ENCODE data around the gene BCL2L15. TPM values are rescaled to one million over a fixed set of nuclear protein-coding genes. Genes with fewer than 3 reads are reported as not detected.

Gene BCL2L15
- total RNA-seq, 4 donors from 2014 or later = 1.4 to 3.1 TPM; not detected in 2

DNA sequence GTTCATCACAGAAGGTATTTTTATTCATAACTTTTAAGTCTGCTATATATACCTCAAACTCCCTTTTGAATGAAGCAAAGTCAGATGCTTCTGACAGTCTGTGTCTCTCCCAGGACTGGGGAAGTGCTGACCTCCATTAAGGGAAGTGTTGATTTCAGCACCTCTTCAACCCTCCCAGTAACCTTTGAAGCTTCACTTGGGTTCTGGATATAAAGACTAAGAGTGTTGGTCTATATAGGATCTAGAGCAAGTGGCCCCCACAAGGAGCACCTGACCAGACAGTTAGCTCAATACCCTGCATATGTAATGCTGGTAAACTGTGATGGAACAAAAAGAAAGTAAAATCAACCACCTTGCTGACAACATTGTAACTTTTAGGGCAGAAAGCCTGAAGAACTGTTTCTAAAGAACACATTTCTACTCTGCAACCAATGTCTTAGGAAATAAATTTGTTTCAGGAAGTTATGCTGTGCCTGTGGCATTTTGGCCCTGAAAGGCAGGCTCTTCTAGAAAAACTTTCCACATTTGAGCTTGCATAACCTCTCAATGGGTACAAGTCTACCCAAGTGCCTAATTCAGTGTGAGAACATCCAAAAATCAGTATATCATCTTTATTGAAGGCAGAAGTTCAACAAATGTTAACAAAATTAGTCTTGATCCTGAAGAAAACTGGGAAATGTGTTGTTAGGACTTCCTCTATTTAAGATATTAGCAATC lies 15.0 kb downstream of the BCL2L15 start:
- Histone ChIP-seq H3K4me3 (no peak overlapping the region), H3K27ac (no peak overlapping the region), H3K27me3 (no peaks in the 10 kb centered on the region), H3K36me3 (no peaks in the 10 kb centered on the region), H3K9me3 (no peaks in the 10 kb centered on the region), H3K4me1 (no peaks in the 10 kb centered on the region)
- TF ChIP-seq, protein P1, sequence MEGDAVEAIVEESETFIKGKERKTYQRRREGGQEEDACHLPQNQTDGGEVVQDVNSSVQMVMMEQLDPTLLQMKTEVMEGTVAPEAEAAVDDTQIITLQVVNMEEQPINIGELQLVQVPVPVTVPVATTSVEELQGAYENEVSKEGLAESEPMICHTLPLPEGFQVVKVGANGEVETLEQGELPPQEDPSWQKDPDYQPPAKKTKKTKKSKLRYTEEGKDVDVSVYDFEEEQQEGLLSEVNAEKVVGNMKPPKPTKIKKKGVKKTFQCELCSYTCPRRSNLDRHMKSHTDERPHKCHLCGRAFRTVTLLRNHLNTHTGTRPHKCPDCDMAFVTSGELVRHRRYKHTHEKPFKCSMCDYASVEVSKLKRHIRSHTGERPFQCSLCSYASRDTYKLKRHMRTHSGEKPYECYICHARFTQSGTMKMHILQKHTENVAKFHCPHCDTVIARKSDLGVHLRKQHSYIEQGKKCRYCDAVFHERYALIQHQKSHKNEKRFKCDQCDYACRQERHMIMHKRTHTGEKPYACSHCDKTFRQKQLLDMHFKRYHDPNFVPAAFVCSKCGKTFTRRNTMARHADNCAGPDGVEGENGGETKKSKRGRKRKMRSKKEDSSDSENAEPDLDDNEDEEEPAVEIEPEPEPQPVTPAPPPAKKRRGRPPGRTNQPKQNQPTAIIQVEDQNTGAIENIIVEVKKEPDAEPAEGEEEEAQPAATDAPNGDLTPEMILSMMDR (IDR thresholded peaks at IDR 0.05) = no peak
- TF ChIP-seq POLR2A (IDR thresholded peaks at IDR 0.05) = no peak
- DNase-seq = no peak
- intact Hi-C loops (cut with DNase I; ENCODE audit: low total_unique reads) = no loop called here

DNA sequence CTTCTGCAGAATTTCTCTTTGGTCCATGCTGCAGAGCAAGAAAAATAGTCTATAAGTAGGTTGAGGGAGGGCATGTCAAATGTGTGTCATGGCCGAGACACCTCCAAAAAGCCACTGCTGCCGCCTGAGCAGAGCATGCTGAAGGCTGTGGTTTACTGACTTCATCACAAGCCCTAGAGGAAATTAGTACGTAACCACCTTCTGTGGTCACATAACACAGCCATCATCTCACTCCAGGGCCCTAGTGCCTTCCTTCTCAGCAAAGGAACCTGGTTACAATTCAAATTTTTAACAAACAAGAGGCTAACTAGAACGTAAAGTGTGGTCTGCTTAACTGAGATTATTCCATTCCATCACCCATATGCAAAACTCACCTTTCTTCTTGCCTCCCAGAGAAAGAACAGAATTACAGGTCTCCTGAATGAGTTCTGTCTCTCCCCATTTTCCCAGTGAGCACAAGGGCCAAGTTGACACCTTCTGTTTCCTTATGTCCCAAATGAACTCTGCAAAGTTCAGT lies 15.7 kb downstream of the BCL2L15 start, which contains the start of gene PTPN22:
TSS of gene PTPN22 (minus strand) at position 116 of the 517 bp plus-strand sequence.
- Histone ChIP-seq H3K27ac (no peak within 1 kb of the TSS), H3K4me3 (no peak within 1 kb of the TSS), H3K36me3 (no peaks in the 10 kb centered on the region), H3K9me3 (no peaks in the 10 kb centered on the region), H3K27me3 (no peaks in the 10 kb centered on the region), H3K4me1 (no peaks in the 10 kb centered on the region)
- DNase-seq = no peak
- TF ChIP-seq, protein P1 (IDR thresholded peaks at IDR 0.05) = no peak
- TF ChIP-seq POLR2A (IDR thresholded peaks at IDR 0.05) = no peak
- intact Hi-C loops (cut with DNase I; ENCODE audit: low total_unique reads) = no loop called here

DNA sequence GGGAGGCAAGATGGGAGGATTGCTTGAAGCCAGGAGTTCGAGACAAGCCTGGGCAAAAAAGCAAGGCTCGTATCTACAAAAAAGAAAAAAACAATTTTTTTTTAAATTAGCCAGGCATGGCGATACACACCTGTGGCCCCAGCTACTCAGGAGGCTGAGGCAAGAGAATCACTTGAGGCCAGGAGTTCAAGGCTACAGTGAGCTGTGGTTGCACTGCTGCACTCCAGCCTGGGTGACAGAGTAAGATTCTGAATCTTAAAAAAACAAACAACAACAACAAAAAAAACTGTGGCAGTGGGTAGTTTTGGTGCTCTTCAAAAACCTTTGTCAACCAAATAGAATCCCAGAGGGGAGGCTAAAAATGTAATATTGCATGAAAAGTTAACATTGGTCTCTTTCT lies 16.6 kb downstream of the BCL2L15 start:
- Histone ChIP-seq H3K27me3 (no peaks in the 10 kb centered on the region), H3K9me3 (no peaks in the 10 kb centered on the region), H3K36me3 (no peaks in the 10 kb centered on the region), H3K4me3 (no peak overlapping the region), H3K27ac (no peak overlapping the region), H3K4me1 (no peaks in the 10 kb centered on the region)
- DNase-seq = no peak
- intact Hi-C loops (cut with DNase I; ENCODE audit: low total_unique reads) = no loop called here
- TF ChIP-seq, protein P1 (IDR thresholded peaks at IDR 0.05) = no peak
- TF ChIP-seq POLR2A (IDR thresholded peaks at IDR 0.05) = no peak

DNA sequence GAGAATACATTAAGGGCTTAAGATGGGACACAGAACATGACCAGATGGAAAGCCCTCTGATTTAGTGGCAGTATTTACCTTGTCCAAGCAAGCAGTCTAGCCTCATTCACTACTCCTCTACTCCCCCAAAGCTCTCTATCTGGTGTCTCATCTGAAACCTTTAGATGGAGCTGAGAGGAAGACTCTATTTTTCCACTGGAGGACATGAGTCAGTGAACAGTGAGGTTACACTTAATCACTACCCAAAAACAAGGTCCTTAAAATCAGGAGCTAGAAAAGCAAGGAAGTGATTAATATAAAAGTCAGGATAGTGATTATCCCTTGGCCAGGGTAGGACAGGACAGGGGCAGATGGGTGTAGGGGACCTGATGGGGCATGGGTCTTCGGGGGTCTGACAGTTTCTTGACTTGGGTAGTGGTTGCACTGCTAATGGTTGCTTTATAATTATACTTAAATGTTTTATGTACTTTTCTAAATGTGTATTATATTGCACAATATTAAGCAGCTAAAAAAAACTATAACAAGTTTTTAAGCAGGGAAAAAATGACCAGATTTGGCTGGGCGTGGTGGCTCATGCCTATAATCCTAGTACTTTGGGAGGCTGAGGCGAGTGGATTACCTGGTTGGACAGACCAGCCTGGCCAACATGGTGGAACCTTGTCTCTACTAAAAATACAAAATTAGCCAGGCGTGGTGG lies 18.8 kb downstream of the BCL2L15 start:
- Histone ChIP-seq H3K4me1 (no peaks in the 10 kb centered on the region), H3K27ac (no peak overlapping the region), H3K9me3 (no peaks in the 10 kb centered on the region), H3K4me3 (no peak overlapping the region), H3K36me3 (no peaks in the 10 kb centered on the region), H3K27me3 (no peaks in the 10 kb centered on the region)
- TF ChIP-seq, protein P1 (IDR thresholded peaks at IDR 0.05) = no peak
- no peak for TF ChIP-seq POLR2A (IDR thresholded peaks at IDR 0.05)
- no peak for DNase-seq
- intact Hi-C loops (cut with DNase I; ENCODE audit: low total_unique reads) = no loop called here

DNA sequence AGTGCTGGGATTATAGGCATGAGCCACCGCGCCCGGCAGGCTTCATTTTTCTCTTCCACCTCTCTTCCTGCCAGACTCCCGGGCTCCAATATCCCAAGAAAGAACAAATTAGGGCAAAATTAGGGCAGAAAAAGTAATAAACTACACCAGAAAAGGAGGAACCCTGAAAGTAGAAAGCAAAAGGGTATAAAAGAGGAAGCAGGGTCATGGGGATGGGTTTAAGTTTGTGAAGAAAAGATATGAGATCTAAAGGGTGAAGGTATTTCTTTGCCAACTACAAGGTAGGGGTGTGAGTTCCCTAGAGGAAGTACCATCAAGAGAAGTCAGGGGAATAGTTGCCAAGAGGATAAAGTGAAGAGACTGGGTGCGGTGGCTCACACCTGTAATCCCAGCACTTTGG lies 25.7 kb downstream of the BCL2L15 start:
- Histone ChIP-seq H3K27ac (no peak overlapping the region), H3K27me3 (no peaks in the 10 kb centered on the region), H3K9me3 (no peaks in the 10 kb centered on the region), H3K4me3 (no peak overlapping the region), H3K36me3 (no peaks in the 10 kb centered on the region), H3K4me1 (no peaks in the 10 kb centered on the region)
- DNase-seq = no peak
- intact Hi-C loops (cut with DNase I; ENCODE audit: low total_unique reads) = no loop called here
- TF ChIP-seq, protein P1 (IDR thresholded peaks at IDR 0.05) = no peak
- TF ChIP-seq POLR2A (IDR thresholded peaks at IDR 0.05) = no peak

Data from uterus (tissue), 4 donors.